ENCODE measurements around the gene SSH2.

- no peak for TF ChIP-seq POLR2AphosphoS5 (IDR thresholded peaks at IDR 0.05; ENCODE audit: borderline replicate concordance, low read depth, low read length)
- no peak for TF ChIP-seq EZH2 (IDR thresholded peaks at IDR 0.05)
Observed at GRCh38 chr17:29873476-29873875, 56.6 kb downstream of the SSH2 start.
